ENCODE data around the gene TGM6. TPM values are rescaled to one million over a fixed set of nuclear protein-coding genes. Genes with fewer than 3 reads are reported as not detected.

The TGM6 gene
- total RNA-seq, 6 experiments from 2014 or later: not detected

DNA sequence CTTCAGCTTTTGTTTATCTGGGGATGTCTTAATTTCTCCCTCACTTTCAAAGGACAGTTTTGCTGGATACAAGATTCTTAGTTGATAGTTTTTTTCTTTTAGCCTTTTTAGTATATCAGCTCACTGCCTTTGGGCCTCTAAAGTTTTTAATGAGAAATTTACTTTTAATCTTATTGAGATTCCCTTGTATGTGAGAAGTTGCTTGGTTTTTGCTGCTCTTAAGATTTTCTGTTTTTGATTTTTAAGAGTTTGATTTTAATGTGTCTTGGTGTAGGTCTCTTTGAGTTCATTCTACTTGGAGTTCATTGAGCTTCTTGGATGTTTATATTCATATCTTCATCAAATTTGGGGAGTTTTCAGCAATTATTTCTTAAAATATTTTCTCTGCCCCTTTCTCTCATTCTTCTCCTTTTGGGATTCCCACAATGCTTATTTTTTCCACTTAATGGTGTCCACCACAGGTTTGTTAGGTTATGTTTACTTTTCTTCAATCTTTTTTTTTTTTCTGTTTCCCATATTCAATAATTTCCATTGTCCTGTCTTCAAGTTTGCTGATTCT, 19.6 kb upstream of the TGM6 start:
- H3K27ac Mint-ChIP-seq: no peak overlapping the region
- no peak for DNase-seq
- H3K9me3 Mint-ChIP-seq: peaks cover 13% of the 10 kb centered on the region
- H3K36me3 Mint-ChIP-seq (ENCODE audit: low read depth): peaks cover 14% of the 10 kb centered on the region
- peaks cover 30% of the 10 kb centered on the region for H3K4me1 Mint-ChIP-seq (ENCODE audit: low read depth)
- no peaks in the 10 kb centered on the region; the same call in 1 of the 2 replicates for H3K27me3 Mint-ChIP-seq (ENCODE audit: insufficient read depth)
- no peak overlapping the region for H3K4me3 Mint-ChIP-seq
- TF ChIP-seq, protein P1, sequence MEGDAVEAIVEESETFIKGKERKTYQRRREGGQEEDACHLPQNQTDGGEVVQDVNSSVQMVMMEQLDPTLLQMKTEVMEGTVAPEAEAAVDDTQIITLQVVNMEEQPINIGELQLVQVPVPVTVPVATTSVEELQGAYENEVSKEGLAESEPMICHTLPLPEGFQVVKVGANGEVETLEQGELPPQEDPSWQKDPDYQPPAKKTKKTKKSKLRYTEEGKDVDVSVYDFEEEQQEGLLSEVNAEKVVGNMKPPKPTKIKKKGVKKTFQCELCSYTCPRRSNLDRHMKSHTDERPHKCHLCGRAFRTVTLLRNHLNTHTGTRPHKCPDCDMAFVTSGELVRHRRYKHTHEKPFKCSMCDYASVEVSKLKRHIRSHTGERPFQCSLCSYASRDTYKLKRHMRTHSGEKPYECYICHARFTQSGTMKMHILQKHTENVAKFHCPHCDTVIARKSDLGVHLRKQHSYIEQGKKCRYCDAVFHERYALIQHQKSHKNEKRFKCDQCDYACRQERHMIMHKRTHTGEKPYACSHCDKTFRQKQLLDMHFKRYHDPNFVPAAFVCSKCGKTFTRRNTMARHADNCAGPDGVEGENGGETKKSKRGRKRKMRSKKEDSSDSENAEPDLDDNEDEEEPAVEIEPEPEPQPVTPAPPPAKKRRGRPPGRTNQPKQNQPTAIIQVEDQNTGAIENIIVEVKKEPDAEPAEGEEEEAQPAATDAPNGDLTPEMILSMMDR (IDR thresholded peaks at IDR 0.05): no peak

DNA sequence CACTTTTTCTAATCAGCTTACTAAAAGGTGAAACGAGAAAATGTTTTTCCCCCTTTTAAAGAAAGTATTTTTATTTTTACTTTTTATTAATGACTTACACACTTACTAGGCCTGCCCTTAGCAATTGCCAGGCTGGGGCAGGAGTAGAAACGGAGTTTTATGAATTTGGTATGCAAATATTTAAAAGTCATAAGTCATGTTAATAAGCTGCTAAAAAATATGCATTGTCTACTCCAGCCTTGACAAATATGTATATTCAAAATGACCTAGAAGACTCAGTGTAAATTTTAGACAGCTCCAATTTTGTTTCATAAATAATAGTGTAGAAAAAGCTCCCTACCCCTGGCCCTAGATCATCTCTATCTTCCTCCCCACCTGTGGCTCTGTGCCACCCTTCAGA, 17.5 kb upstream of the TGM6 start:
- H3K27me3 Mint-ChIP-seq (ENCODE audit: insufficient read depth): no peaks in the 10 kb centered on the region; the same call in 1 of the 2 replicates
- peaks cover 15% of the 10 kb centered on the region for H3K4me1 Mint-ChIP-seq (ENCODE audit: low read depth)
- TF ChIP-seq, protein P1 (IDR thresholded peaks at IDR 0.05): no peak
- H3K4me3 Mint-ChIP-seq: no peak overlapping the region
- peaks cover 16% of the 10 kb centered on the region for H3K9me3 Mint-ChIP-seq
- peaks cover 17% of the 10 kb centered on the region for H3K36me3 Mint-ChIP-seq (ENCODE audit: low read depth)
- H3K27ac Mint-ChIP-seq: peak overlapping the region; percentile 50; the same call in 1 of the 2 replicates
- no peak for DNase-seq

DNA sequence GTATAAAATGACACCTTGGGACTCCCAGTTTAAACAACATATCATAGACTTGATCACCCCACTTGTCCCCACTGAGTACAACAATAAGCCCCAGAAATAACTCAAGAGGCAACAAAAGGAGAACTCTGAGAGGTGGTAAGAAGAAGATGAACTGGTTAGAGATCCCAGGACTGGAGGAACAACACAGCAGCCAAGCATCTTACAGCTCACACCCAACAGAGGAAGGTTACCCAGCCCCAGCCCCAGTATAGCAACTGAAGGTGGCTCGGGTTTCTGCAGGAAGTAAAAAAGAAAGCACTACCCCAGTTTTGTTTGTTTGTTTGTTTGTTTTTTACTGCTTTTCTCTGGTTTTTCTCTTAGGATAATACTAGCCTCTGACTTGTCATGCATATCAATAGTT, 17.1 kb upstream of the TGM6 start:
- H3K27me3 Mint-ChIP-seq (ENCODE audit: insufficient read depth): no peaks in the 10 kb centered on the region; the same call in 1 of the 2 replicates
- H3K4me1 Mint-ChIP-seq (ENCODE audit: low read depth): peaks cover 15% of the 10 kb centered on the region
- H3K27ac Mint-ChIP-seq: peak overlapping the region; percentile 50
- peaks cover 20% of the 10 kb centered on the region for H3K9me3 Mint-ChIP-seq
- no peak overlapping the region for H3K4me3 Mint-ChIP-seq
- peaks cover 21% of the 10 kb centered on the region for H3K36me3 Mint-ChIP-seq (ENCODE audit: low read depth)
- TF ChIP-seq, protein P1 (IDR thresholded peaks at IDR 0.05): no peak
- DNase-seq: no peak

DNA sequence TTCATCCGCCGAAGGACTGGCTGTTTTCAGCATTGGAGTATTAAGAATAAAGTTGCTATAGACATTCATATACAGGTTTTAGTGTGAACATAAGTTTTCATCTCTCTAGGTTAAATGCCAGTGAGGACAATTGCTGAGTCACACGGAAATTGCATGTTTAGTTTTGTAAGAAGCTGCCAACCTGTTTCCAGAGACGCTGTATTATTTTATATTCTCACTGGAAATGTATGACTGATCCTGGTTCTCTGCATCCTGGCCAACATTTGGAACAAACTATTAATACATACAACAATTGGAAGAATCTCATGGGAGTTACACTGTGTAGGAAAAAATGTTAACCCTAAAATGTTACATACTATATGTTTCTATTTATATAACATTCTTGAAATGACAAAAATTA, 16.7 kb upstream of the TGM6 start:
- Mint-ChIP-seq H3K4me1 (ENCODE audit: low read depth) (peaks cover 15% of the 10 kb centered on the region), H3K4me3 (no peak overlapping the region), H3K36me3 (ENCODE audit: low read depth) (peaks cover 24% of the 10 kb centered on the region), H3K9me3 (peaks cover 25% of the 10 kb centered on the region), H3K27me3 (ENCODE audit: insufficient read depth) (no peaks in the 10 kb centered on the region; the same call in 1 of the 2 replicates), H3K27ac (peak overlapping the region; percentile 50)
- TF ChIP-seq, protein P1 (IDR thresholded peaks at IDR 0.05): no peak
- peak; percentile 49 for DNase-seq

DNA sequence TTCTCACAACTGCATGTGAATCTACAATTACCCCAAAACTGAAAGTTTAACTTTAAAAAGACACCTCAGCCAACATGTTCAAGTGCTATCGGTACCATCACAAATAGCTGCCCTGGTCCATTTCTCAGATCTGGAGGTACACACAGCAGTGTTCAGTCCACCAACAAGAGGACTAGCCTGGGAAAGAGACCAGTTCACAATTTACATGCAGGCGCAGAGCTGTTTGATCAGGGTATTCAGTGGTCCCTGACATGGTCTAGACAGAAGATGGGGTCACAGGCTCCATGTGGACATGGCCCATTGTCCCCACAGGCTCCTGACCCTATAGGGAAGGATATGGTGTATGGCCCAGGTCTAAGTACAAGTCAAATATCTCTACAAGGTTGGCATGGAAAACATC, 15.6 kb upstream of the TGM6 start:
- Mint-ChIP-seq H3K36me3 (ENCODE audit: low read depth) (peaks cover 29% of the 10 kb centered on the region), H3K27ac (no peak overlapping the region), H3K4me1 (ENCODE audit: low read depth) (peaks cover 15% of the 10 kb centered on the region), H3K27me3 (ENCODE audit: insufficient read depth) (peaks cover 3% of the 10 kb centered on the region), H3K9me3 (peaks cover 29% of the 10 kb centered on the region), H3K4me3 (no peak overlapping the region)
- DNase-seq: no peak
- TF ChIP-seq, protein P1 (IDR thresholded peaks at IDR 0.05): no peak

Data from HFFc6 (cell line).